IMR-90 (cell line): Measurements from ENCODE around the gene DOCK1. TPM values are rescaled to one million over a fixed set of nuclear protein-coding genes. Genes with fewer than 3 reads are reported as not detected.

Source experiments
- ATAC-seq: fragments of 200-7000 bp; cut with Tn5 transposase; 2 replicates; pipeline ENCODE4 v1.9.1; 2020; ENCODE audit warnings: low read depth, mild to moderate bottlenecking, moderate library complexity
- BruUV-seq: library from RNA; stranded (reverse); fragments of 400-500 nt; replicated peaks from 2 replicates; lab custom pipeline; 2021; lab: Mats Ljungman, UMichigan
- CTCF ChIA-PET: fragments of 300-600 bp; formaldehyde crosslinking; extraction: SDS; loops from one replicate; lab custom pipeline; 2021; ENCODE audit warnings: antibody characterized with exemption; lab: Yijun Ruan, JAX
- POLR2A ChIA-PET: fragments of 300-600 bp; sonication (Branson Sonifier 250); formaldehyde crosslinking; loops from one replicate; lab custom pipeline; 2022; ENCODE audit warnings: antibody characterized with exemption; ENCODE audit not compliant: unreplicated experiment; lab: Charles Lee
- DNase-seq: peaks from one replicate; pipeline ENCODE4 v3.0.0; 2013
- H2AFZ ChIP-seq: replicated peaks from 2 replicates; pipeline ENCODE3; 2013; ENCODE audit warnings: low read length, mild to moderate bottlenecking; ENCODE audit not compliant: poor library complexity
- H2AK5ac ChIP-seq: 2 replicates; pipeline ENCODE4 v1.6.1; 2013; ENCODE audit warnings: low read depth, low read length, inconsistent platforms
- H2AK9ac ChIP-seq: replicated peaks from 2 replicates; pipeline ENCODE3; 2013; ENCODE audit warnings: mild to moderate bottlenecking, low read depth, low read length, moderate library complexity; ENCODE audit not compliant: poor library complexity
- H2BK120ac ChIP-seq: 2 replicates; pipeline ENCODE4 v1.6.1; 2013; ENCODE audit warnings: low read depth, low read length, inconsistent platforms
- H2BK15ac ChIP-seq: 3 replicates; pipeline ENCODE4 v1.6.1; 2013; ENCODE audit warnings: low read depth, low read length, inconsistent platforms
- H2BK20ac ChIP-seq: 2 replicates; pipeline ENCODE4 v1.6.1; 2013; ENCODE audit warnings: low read depth, mild to moderate bottlenecking, inconsistent platforms, low read length, moderate library complexity
- H2BK5ac ChIP-seq: 2 replicates; pipeline ENCODE4 v1.6.1; 2013; ENCODE audit warnings: mild to moderate bottlenecking, low read depth, low read length, inconsistent platforms; ENCODE audit not compliant: poor library complexity, severe bottlenecking
- H3K14ac ChIP-seq: replicated peaks from 2 replicates; pipeline ENCODE4 v1.6.1; 2013; ENCODE audit warnings: low read depth, low read length, inconsistent platforms
- H3K18ac ChIP-seq: 2 replicates; pipeline ENCODE4 v1.6.1; 2013; ENCODE audit warnings: low read depth, low read length, control low read depth
- H3K23ac ChIP-seq: 2 replicates; pipeline ENCODE4 v1.6.1; 2013; ENCODE audit warnings: low read depth, low read length, inconsistent platforms
- H3K27ac ChIP-seq: 2 replicates; pipeline ENCODE4 v1.5.1; 2013; ENCODE audit warnings: mild to moderate bottlenecking, control low read depth, low read length; ENCODE audit not compliant: insufficient read depth
- H3K27me3 ChIP-seq: 2 replicates; pipeline ENCODE4 v1.6.1; 2013; ENCODE audit warnings: low read length; ENCODE audit not compliant: control insufficient read depth, insufficient read depth
- H3K36me3 ChIP-seq: 2 replicates; pipeline ENCODE4 v1.6.1; 2013; ENCODE audit warnings: low read length, mixed read lengths; ENCODE audit not compliant: control insufficient read depth, insufficient read depth
- H3K4ac ChIP-seq: 2 replicates; pipeline ENCODE4 v1.6.1; 2013; ENCODE audit warnings: low read depth, low read length, inconsistent platforms
- H3K4me1 ChIP-seq: 2 replicates; pipeline ENCODE4 v1.6.1; 2013; ENCODE audit warnings: low read length, mixed read lengths; ENCODE audit not compliant: control insufficient read depth, insufficient read depth
- H3K4me2 ChIP-seq: 2 replicates; pipeline ENCODE4 v1.6.1; 2013; ENCODE audit warnings: low read depth, mild to moderate bottlenecking, control low read depth, low read length, moderate library complexity
- H3K4me3 ChIP-seq: 2 replicates; pipeline ENCODE4 v1.5.1; 2013; ENCODE audit warnings: low read depth, mild to moderate bottlenecking, control low read depth, low read length, moderate library complexity; ENCODE audit not compliant: insufficient read depth
- H3K56ac ChIP-seq: 2 replicates; pipeline ENCODE4 v1.6.1; 2013; ENCODE audit warnings: low read length, inconsistent platforms; ENCODE audit not compliant: insufficient read depth; ENCODE audit errors: extremely low read depth
- H3K79me1 ChIP-seq, 2 experiments: 2 replicates each; pipeline ENCODE4 v1.6.1; 2013; ENCODE audit warnings: low read length in 2 of 2, inconsistent platforms in 1 of 2, low read depth in 1 of 2
- H3K9ac ChIP-seq: 2 replicates; pipeline ENCODE4 v1.6.1; 2013; ENCODE audit warnings: low read depth, low read length, control low read depth
- H3K9me1 ChIP-seq: 2 replicates; pipeline ENCODE4 v1.6.1; 2013; ENCODE audit warnings: low read length, inconsistent platforms; ENCODE audit not compliant: insufficient read depth
- H3K9me3 ChIP-seq: 2 replicates; pipeline ENCODE4 v1.6.1; 2013; ENCODE audit warnings: low read length; ENCODE audit not compliant: control insufficient read depth, insufficient read depth
- H4K20me1 ChIP-seq: 2 replicates; pipeline ENCODE4 v1.6.1; 2013; ENCODE audit warnings: low read length, inconsistent platforms; ENCODE audit not compliant: insufficient read depth
- H4K5ac ChIP-seq: 2 replicates; pipeline ENCODE4 v1.6.1; 2013; ENCODE audit warnings: mild to moderate bottlenecking, low read depth, low read length, control low read depth
- H4K8ac ChIP-seq, 2 experiments: 2 replicates each; pipeline ENCODE4 v1.6.1; 2013; ENCODE audit warnings: low read depth in 2 of 2, low read length in 2 of 2, control low read depth in 1 of 2, inconsistent platforms in 1 of 2
- H4K91ac ChIP-seq: 2 replicates; pipeline ENCODE4 v1.6.1; 2013; ENCODE audit warnings: low read depth, low read length, inconsistent platforms; ENCODE audit not compliant: insufficient read depth
- CHD1 ChIP-seq: IDR thresholded peaks from 2 replicates; pipeline ENCODE4 v1.6.1; 2012; ENCODE audit warnings: low read depth, low read length, improper control_type of control experiment
- FOS ChIP-seq: fragments of 150-350 bp; IDR thresholded peaks from 2 replicates; pipeline ENCODE4 v1.6.1; 2016; ENCODE audit warnings: low read depth, low read length
- NFE2L2 ChIP-seq: fragments of 150-350 bp; IDR thresholded peaks from 2 replicates; pipeline ENCODE4 v1.6.1; 2016; ENCODE audit warnings: low read depth, mild to moderate bottlenecking, low read length
- RAD21 ChIP-seq: IDR thresholded peaks from 2 replicates; pipeline ENCODE4 v1.6.1; 2012; ENCODE audit warnings: low read length, improper control_type of control experiment
- RCOR1 ChIP-seq: IDR thresholded peaks from 2 replicates; pipeline ENCODE4 v1.6.1; 2012; ENCODE audit warnings: mild to moderate bottlenecking, low read length, improper control_type of control experiment; ENCODE audit not compliant: insufficient replicate concordance
- RFX5 ChIP-seq: IDR thresholded peaks from 2 replicates; pipeline ENCODE4 v1.8.0; 2012; ENCODE audit warnings: low read depth, mild to moderate bottlenecking, low read length, moderate library complexity
- SMC3 ChIP-seq: fragments of 150-350 bp; IDR thresholded peaks from 2 replicates; pipeline ENCODE4 v1.6.1; 2016; ENCODE audit warnings: low read depth, mild to moderate bottlenecking, antibody characterized with exemption, low read length, moderate library complexity
- WGBS, 2 experiments: methylation state at CpG; one replicate each; pipeline versions ENCODE4 v1.1.5 to v1.1.7; 2013; ENCODE audit warnings: missing lambda C conversion rate in 2 of 2; ENCODE audit not compliant: insufficient read length in 1 of 2; ENCODE audit errors: extremely low coverage in 2 of 2; 5-methylcytosine and 5-hydroxymethylcytosine counted together
- dilution Hi-C: fragments of 300-500 bp; cut with HindIII; formaldehyde crosslinking; loops from one replicate; pipeline ENCODE4 v1.14.3; 2018; ENCODE audit warnings: low sequenced_read_pairs; ENCODE audit not compliant: unreplicated experiment
- in situ Hi-C: fragments of 300-500 bp; cut with MboI; formaldehyde crosslinking; loops from 3 replicates; pipeline ENCODE4 v1.14.3; 2019; ENCODE audit warnings: low sequenced_read_pairs, inconsistent platforms, mixed read lengths
- intact Hi-C: fragments of 100-400 bp; cut with micrococcal nuclease; formaldehyde crosslinking; loops from 2 replicates; pipeline ENCODE4 v1.10.0; 2022
- polyA plus RNA-seq, 3 experiments: library from polyadenylated mRNA; depleted of rRNA; stranded (reverse); fragments of >200 nt; gene quantifications; 2 replicates each; pipeline ENCODE4 v1.2.3, GENCODE V29; 2012; ENCODE audit warnings: low replicate concordance in 1 of 3
- total RNA-seq: library from RNA; depleted of rRNA; stranded (reverse); fragments of >200 nt; gene quantifications from 2 replicates; pipeline ENCODE4 v1.2.3, GENCODE V29; 2012
- TF ChIP-seq, protein P1 (sequence below): fragments of 150-350 bp; IDR thresholded peaks from 2 replicates; pipeline ENCODE4 v1.6.1; 2017; ENCODE audit warnings: mild to moderate bottlenecking, antibody characterized with exemption, low read length, low read depth
- TF ChIP-seq, protein P2 (sequence below): conservative IDR thresholded peaks from 2 replicates; pipeline ENCODE4 v1.5.1; 2012; ENCODE audit warnings: mild to moderate bottlenecking, low read depth, low read length, improper control_type of control experiment
- TF ChIP-seq, protein P3 (sequence below): fragments of 150-350 bp; IDR thresholded peaks from 2 replicates; pipeline ENCODE4 v1.6.1; 2016; ENCODE audit warnings: low read depth, mild to moderate bottlenecking, low read length, moderate library complexity, borderline replicate concordance

Gene DOCK1
- total and polyA plus RNA-seq, 2 of the 4 experiments (the other 2 are of a cell fraction) = 28.2 to 71.0 TPM

DNA sequence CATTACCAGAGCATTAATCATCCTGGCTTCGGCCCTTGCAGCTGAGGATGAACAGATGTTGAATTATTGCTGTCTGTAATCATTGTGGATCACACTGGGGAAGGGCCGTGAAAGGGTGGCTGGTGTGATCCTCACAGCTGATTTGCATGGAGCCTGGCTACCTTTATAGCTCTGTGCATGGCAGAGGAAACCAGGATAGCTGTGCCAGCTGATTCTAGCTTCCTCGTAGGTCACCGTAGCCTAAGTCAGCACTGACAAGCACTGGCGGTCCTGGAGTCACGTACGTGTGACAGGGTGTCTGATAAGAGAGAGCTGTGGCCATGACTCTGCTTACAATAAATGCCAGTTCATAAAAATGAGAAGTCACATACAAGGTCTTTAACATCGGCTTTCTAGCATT, 214.7 kb downstream of the DOCK1 start:
- H4K91ac ChIP-seq = no peak overlapping the region
- dilution Hi-C loops = no loop called here
- WGBS, 2 experiments = 67% methylated on average over 1 of the region's 8 CpGs; no CpG with 5 or more reads in 1 of the 2 experiments
- TF ChIP-seq NFE2L2 (no peak), SMC3 (no peak), FOS (no peak), RFX5 (no peak), RAD21 (no peak), CHD1 (no peak), RCOR1 (no peak)
- TF ChIP-seq, protein P1, sequence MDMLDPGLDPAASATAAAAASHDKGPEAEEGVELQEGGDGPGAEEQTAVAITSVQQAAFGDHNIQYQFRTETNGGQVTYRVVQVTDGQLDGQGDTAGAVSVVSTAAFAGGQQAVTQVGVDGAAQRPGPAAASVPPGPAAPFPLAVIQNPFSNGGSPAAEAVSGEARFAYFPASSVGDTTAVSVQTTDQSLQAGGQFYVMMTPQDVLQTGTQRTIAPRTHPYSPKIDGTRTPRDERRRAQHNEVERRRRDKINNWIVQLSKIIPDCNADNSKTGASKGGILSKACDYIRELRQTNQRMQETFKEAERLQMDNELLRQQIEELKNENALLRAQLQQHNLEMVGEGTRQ = no peak
- TF ChIP-seq, protein P2, sequence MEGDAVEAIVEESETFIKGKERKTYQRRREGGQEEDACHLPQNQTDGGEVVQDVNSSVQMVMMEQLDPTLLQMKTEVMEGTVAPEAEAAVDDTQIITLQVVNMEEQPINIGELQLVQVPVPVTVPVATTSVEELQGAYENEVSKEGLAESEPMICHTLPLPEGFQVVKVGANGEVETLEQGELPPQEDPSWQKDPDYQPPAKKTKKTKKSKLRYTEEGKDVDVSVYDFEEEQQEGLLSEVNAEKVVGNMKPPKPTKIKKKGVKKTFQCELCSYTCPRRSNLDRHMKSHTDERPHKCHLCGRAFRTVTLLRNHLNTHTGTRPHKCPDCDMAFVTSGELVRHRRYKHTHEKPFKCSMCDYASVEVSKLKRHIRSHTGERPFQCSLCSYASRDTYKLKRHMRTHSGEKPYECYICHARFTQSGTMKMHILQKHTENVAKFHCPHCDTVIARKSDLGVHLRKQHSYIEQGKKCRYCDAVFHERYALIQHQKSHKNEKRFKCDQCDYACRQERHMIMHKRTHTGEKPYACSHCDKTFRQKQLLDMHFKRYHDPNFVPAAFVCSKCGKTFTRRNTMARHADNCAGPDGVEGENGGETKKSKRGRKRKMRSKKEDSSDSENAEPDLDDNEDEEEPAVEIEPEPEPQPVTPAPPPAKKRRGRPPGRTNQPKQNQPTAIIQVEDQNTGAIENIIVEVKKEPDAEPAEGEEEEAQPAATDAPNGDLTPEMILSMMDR = no peak
- TF ChIP-seq, protein P3, sequence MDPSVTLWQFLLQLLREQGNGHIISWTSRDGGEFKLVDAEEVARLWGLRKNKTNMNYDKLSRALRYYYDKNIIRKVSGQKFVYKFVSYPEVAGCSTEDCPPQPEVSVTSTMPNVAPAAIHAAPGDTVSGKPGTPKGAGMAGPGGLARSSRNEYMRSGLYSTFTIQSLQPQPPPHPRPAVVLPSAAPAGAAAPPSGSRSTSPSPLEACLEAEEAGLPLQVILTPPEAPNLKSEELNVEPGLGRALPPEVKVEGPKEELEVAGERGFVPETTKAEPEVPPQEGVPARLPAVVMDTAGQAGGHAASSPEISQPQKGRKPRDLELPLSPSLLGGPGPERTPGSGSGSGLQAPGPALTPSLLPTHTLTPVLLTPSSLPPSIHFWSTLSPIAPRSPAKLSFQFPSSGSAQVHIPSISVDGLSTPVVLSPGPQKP = no peak
- H4K20me1 ChIP-seq = peaks cover 54% of the 10 kb centered on the region
- H2BK15ac ChIP-seq = no peak overlapping the region
- no peak overlapping the region for H3K56ac ChIP-seq
- no peak overlapping the region for H3K4ac ChIP-seq
- no peak overlapping the region for H2AK5ac ChIP-seq
- DNase-seq (no peak), ATAC-seq (no peak)
- BruUV-seq = no TSS peak
- no peak overlapping the region for H2BK20ac ChIP-seq
- H3K4me3 ChIP-seq = no peak overlapping the region
- no peak overlapping the region for H4K8ac ChIP-seq
- H3K23ac ChIP-seq = no peak overlapping the region
- H3K27me3 ChIP-seq = no peaks in the 10 kb centered on the region
- H3K9ac ChIP-seq = no peak overlapping the region
- H2AFZ ChIP-seq = no peak overlapping the region
- no peak overlapping the region for H2AK9ac ChIP-seq
- no peaks in the 10 kb centered on the region for H3K4me1 ChIP-seq
- CTCF ChIA-PET = no interaction called here
- H3K14ac ChIP-seq = no peak overlapping the region
- peaks cover 16% of the 10 kb centered on the region; the same call in 1 of the 2 replicates for H3K9me1 ChIP-seq
- in situ Hi-C loops = no loop called here
- intact Hi-C loops = loop anchor here (10.0 kb wide), 1 partner anchor 455 kb away; no protein-coding TSS in a partner anchor
- no peak overlapping the region for H3K27ac ChIP-seq
- H3K79me1 ChIP-seq = peaks cover 17 to 32% of the 10 kb centered on the region in 2 experiments; a peak in 3 of 4 replicates
- POLR2A ChIA-PET = no interaction called here
- no peak overlapping the region for H2BK120ac ChIP-seq
- H3K9me3 ChIP-seq = no peaks in the 10 kb centered on the region
- H3K36me3 ChIP-seq = peaks cover 15% of the 10 kb centered on the region
- H4K5ac ChIP-seq = no peak overlapping the region
- no peak overlapping the region for H3K18ac ChIP-seq
- no peak overlapping the region for H2BK5ac ChIP-seq
- no peak overlapping the region for H3K4me2 ChIP-seq
